Stimulated activated CD8-positive, alpha-beta memory T cell treated with anti-CD3 and anti-CD28 coated beads, Interleukin-15, amount 100 ng/mL, for 1 hour (primary cell): ENCODE measurements around the gene NGEF.

Experiments used
- DNase-seq: peaks from one replicate; pipeline ENCODE4 v3.0.0-alpha.2; 2020; ENCODE audit warnings: low read depth

Gene NGEF

DNA sequence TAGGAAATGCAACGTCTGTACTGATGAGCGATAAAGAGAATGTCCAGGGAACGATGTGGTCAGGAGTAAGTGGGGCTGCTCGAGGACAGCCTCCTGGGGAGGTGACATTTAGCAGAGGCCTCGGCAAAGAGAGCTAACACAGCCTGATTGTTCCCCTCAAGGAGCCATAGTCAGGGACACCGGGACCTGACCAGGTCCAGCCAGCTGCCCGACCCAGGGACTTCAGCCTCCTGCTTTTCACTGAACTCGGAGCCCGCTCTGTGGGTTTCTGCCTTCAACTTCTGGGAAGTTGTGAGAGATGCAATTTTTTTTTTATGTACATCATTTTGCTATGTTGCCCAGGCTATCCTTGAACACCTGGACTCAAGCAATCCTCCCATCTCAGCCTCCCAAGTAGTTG, 29.5 kb upstream of the NGEF start:
- DNase-seq = no peak

DNA sequence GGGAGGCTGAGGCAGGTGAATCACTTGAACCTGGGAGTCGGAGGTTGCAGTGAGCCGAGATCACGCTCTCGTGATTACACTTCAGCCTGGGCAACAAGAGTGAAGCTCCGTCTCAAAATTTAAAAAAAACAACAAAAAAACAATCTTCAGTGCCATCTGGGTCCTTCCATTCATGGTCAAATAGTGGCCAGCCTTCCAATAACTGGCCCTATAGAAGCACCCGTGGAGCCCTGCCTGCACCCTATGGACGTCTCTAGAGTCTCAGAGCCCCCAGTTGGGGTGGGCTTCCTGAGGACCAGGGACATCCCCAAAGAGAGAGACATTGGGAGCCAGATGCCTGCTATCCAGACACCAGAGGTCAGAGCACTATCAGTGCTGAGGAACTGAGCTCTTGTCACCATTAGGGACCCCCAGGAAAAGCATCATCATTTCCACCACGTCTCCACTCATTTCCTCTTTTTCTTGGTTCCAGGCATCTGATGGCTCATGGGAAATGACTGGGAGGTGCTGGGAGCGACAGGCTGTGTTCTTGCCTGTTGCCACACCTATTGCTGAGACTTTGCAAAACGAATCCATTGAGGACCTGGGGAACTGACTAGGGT, 28.8 kb upstream of the NGEF start:
- DNase-seq = no peak

DNA sequence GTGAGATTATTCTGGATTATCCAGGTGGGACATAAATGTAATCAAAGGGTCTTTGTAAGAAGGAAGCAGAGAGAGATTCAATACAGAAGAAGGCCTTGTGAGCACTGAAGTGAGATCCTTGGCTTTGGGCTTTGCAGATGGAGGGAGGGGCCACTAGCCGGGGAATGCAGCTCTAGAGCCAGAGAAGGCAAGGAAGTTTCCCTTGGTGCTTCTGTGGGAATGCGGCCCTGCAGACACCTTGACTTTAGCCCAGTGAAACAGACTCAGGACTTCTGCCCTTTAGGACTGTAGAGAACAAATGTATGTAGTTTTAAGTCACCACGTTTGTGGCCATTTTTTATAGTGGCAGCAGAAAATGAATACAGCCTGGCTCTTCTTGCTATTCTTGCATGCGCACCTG, 27.5 kb upstream of the NGEF start:
- DNase-seq = no peak

DNA sequence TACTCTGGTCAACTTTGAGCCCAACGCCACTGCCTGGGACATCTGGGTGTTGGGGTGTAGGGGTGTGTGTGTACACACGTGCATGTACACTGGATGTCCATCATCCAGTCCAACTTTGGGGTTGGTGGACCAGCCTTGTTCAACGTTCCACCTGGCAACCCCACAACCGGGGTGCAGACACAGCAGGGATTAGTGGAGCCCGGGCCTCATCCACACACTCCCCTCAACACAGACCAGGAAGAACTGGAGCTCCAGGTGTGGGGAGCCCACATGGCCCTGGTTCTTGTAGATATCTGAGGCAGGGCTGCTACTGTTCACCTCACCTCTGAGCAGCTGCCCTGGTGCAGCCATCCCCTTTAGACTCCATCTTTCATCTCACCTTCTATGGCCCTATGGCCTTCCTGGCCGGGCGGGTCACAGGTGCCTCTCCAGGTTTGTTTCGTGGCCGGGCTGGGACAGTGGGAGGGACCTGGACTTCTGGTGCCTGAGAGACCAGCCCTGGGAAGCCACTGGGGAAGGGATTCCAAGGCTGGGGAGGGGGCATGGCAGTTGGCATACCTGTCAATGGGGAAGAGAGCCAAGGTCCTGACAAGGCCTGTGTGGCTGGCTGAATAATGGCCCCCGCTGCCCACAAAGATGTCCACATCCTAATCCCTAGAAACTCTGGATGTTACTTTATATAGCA, 26.9 kb upstream of the NGEF start:
- DNase-seq = no peak

DNA sequence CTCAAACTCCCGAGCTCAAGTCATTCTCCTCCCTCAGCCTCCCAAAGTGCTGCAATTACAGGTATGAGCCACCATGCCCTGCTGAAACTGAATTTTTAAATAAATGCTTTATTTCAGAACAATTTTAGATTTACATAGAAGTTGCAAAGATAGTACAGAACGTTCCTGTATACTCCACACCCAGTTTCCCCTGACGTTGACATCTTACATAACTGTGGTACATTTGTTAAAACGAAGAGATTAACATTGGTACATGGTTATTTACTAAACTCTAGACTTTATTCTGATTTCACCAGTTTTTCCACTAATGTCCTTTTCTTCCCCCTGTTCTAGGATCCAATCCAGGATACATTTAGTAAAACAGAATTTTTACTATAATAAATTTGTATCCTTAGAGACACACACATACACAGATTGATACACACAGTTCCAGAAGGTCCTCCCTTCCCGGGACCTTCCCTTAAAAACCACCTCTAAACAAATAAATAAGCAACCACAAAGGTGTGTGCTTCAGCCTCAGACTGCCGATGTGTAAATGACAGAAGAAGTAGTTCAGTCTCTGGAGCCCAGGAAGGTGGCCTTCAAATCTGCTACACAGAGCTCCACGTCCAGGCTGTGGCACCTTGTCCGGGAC, 26.3 kb upstream of the NGEF start:
- DNase-seq = no peak

DNA sequence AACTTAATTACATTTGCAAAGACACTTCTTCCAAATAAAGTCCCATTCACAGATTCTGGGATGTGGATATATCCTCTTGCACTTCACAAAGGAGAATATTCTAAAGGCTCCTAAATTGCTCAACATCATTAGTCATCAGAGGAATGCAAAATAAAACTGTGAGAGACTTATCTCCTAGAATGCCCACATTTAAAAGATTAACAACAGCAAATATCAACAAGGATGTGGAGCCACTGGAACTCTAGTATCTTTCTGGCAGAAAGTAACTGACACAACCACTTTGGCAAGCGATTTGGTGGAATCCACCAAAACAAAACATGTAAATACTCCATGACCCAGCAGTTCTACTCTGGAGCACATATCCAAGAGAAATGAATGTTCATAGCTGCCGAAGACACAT, 24.0 kb upstream of the NGEF start:
- no peak for DNase-seq

DNA sequence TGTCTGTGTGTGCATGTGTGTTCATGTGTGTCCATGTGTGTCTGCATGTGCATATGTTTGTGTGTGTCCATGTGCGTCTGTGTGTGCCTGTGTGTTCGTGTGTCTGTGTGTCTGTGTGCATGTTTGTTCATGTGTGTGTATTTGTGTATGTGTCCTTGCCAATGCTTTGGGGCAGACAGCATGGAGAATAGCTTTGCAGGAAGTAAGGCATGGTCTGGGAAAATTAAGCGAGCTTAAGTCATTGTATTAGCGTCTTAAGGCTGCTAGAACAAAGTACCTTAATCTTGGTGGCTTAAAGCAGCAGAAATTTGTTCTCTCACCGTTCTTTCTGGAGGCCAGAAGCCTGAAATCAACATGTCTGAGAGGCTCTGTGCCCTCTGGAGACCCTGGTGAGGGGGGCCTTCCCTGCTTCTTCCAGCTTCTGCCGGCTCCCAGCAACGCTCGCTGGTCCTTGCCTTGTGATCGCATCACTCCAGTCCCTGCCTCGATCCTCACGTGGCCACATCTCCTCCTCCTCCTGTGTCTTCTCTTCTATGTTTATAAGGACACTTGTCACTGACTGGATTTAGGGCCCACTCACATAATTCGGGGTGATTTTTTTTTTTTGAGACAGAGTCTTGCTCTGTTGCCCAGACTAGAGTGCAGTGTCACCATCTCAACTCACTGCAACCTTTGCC, 23.2 kb upstream of the NGEF start:
- DNase-seq = no peak

DNA sequence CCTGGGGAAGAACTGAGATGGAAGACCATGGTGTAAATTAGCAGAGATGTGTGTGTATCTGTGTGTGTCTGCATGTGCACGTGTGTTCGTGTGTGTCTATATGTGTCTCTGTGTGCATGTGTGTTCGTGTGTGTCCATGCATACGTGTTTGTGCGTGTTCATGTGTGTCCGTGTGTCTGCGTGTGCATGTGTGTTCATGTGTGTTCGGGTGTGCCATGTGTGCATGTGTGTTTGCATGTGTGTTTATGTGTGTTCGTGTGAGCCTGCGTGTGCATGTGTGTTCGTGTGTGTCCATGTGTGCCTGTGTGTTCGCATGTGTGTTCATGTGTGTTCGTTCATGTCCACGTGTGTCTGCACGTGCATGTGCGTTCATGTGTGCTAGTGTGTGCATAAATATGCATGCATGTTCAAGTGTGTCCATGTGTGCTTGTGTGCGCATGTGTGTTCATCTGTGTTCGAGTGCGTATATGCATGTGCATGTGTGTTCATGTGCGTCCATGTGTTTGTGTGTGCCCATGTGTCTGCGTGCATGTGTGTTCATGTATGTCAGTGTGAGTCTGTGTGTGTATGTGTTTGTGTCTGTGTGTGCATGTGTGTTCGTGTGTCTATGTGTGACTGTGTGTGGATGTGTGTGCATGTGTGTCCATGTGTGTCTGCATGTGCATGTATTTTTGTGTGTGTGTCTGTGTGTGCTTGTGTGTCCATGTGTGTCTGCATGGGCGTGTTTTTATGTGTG, 22.5 kb upstream of the NGEF start:
- DNase-seq = no peak

DNA sequence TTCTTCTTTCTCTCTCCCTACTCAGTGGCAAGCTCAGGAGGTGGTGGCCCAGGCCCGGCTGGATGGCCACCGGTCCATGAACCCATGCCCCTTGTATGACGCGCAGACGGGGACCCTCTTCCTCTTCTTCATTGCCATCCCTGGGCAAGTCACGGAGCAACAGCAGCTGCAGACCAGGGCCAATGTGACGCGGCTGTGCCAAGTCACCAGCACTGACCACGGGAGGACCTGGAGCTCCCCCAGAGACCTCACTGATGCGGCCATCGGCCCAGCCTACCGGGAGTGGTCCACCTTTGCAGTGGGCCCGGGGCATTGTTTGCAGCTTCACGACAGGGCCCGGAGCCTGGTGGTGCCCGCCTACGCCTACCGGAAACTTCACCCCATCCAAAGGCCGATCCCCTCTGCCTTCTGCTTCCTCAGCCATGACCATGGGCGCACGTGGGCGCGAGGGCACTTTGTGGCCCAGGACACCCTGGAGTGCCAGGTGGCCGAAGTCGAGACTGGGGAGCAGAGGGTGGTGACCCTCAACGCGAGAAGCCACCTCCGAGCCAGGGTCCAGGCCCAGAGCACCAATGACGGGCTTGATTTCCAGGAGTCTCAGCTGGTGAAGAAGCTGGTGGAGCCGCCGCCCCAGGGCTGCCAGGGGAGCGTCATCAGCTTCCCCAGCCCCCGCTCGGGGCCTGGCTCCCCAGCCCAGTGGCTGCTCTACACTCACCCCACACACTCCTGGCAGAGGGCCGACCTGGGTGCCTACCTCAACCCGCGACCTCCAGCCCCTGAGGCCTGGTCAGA, 21.2 kb upstream of the NGEF start:
- DNase-seq = no peak

DNA sequence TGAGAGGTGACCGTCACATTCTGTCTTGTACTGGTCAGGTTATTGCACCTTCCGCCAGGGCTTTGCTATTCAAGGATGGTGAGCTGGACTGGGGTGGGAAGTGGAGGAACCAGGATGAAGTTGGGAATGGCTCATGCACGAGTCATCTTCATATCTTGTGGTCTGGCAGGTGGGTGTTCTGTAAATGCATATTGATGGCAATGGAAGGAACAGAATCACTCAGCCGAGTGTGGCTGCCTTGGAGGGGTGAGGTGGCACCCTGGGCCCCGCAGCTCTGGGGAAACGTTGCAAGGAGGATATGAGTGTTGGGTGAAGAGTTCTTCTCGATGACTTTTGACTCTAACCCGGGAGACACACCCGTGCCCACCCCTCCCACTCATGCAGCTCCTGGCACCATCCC, 20.6 kb upstream of the NGEF start:
- DNase-seq = no peak

DNA sequence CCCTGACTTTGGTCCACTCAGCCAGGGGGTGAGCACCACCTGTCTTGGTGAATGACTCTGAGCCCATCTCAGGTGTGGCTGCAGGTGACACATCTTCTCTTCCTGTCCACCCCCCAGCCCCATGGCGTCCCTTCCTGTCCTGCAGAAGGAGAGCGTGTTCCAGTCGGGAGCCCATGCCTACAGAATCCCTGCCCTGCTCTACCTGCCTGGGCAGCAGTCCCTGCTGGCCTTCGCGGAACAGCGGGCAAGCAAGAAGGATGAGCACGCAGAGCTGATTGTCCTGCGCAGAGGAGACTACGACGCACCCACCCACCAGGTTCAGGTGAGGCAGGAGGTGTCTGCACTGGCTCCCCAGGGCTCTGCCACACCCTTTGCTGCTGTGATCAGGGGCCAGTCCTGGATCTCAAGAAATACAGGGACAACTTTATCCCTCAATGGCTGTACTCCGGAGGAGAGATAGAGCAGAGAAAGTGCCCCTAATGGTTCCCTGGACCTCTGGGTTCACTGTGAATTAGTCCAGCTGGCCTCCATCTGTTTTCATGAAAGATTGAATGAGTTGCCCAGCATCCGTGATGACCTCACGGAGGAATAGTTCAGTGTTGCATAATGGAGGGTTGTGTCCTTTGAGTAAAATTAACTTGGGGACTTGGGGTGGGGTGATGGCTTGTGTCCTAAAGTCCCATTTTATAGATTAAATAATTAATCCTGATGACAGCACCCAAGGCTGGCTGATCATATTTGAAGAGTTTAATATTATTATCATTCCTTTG, 19.7 kb upstream of the NGEF start, which contains the start of gene NEU2:
NEU2 (plus strand) TSS at position 122 of the 770 bp plus-strand sequence; CDS start at position 122, 0 bp downstream.
- DNase-seq = no peak

DNA sequence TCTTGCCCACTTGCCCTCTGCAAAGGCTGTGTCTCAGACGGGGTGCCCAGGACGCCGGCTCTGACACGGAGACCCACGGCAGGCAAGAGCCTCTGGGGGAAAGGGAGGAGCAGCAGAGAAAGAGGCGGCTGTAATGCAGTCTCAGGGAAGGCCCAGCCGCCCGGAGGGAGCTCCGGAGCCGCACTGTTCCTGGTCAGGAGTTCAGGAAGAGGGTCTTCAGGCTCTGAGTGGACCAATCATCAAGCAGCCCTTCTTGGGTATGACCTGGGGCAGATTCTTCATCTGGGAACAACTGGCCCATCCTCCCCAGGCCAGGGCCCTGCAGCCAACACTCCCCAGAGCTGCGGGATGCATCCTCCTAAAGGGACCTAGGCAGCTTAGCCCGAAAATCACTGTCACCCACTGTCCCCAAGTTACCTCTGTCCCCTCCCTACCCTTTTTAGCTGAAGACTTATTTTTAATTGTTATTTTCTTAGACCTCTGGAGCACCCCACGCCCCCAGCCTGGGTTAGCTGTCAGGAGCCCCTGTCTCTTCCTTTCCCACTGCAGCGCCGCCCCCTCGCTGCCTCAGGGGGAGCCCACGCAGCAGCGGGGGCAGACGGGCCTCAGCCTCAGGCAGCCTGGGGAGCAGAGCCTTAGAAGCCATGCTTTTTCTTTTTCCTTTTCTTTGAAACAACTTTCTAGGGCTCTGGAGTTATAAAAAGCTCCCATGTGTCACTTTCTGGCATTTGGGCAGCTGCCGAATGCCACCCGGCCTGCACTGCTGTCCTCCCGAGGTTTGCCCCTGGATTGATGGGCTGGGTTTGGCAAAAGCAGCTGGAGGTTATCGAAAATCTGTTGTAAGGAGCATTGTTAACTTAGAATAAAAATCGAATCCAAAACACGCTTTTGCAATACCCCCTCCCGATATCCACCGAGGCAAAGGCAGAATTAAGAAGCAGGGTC, 18.8 kb upstream of the NGEF start:
- DNase-seq = no peak

DNA sequence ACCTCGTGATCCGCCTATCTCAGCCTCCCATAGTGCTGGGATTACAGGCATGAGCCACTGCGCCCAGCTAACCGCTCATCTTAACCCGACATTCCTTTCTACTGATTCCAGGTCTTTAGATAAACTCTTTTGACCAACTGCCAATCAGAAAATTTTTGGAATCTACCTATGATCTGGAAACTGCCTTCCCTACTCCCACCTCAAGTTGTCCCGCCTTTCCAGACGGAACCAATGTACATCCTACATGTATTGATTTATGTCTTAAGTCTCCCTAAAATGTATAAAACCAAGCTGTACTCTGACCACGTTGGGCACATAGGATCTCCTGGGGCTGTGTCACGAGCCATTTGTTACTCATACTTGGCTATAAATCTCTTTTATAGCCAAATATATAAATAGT, 16.3 kb upstream of the NGEF start:
- DNase-seq = no peak

DNA sequence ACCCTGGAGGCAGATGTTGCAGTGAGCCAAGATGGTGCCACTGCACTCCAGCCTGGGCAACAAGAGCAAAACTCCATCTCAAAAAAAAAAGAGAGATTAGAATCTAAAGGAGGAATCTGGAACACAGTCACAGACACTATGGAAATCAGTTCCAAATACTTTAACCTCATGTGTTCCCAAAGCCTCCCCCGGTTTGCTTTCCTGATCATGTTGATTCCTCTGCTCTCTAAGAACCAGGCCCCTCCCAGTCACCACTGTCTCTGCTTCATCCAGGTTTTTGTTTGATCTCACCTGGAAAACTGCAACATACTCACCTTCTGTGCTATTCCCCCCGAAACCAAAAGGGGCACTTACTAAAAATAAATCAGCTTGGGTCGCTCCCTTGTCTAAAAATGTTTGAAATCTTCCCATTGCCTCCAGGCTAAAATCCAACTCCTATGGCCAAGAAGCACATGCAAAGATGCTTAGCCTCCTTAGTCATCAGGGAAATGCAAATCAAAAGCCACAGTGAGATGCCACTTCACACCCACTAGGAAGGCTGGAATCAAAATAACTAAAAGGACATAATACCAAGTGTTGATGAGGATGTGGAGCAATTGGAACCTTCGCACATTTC, 13.2 kb upstream of the NGEF start:
- no peak for DNase-seq

DNA sequence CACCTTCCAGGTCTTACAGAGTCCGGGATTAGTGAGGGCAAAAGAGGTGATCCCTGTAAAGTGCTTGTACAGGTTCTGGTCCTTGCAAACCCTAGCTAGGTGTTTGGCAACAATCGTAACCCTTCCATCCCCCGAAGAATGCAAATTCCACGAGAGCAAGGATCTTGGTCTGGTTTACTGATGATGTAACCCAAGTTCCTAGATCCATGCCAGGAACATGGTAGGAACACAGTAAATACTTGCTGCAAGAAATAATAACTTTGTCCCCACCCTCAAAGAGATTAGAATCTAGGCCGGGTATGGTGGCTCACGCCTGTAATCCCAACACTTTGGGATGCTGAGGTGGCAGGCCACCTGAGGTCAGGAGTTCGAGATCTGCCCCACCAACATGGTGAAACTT, 12.7 kb upstream of the NGEF start:
- DNase-seq = no peak

DNA sequence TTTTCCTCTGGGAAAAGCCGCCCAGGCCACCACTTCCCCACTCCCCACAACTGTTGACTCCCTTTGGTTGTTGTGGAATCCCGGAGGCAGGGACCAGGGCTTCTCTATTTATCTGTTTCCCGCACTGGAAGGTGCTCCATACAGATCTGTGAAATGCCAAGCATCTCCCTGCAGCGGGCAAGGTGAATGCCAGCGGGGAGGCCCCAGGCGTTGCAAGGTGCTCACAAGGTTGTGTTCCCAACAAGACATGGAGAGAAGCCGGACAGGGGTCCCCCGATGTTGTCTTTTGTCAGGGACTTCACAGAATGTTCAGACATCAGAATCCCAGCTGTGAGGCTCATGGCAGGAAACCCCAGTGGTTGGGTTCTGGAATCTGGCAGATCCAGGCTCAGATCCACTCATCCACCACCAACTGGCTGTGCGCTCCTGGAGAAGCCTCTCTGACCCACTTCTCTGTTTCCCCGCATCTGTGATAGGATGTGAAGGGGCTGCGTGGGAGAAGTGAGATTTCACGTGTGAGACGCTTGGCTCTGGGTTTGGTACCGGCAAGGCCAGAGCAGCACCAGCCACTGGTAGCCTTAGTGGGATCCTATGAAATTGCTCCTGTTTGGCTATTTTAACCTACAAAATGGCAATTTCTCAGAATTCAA, 10.8 kb upstream of the NGEF start:
- no peak for DNase-seq

DNA sequence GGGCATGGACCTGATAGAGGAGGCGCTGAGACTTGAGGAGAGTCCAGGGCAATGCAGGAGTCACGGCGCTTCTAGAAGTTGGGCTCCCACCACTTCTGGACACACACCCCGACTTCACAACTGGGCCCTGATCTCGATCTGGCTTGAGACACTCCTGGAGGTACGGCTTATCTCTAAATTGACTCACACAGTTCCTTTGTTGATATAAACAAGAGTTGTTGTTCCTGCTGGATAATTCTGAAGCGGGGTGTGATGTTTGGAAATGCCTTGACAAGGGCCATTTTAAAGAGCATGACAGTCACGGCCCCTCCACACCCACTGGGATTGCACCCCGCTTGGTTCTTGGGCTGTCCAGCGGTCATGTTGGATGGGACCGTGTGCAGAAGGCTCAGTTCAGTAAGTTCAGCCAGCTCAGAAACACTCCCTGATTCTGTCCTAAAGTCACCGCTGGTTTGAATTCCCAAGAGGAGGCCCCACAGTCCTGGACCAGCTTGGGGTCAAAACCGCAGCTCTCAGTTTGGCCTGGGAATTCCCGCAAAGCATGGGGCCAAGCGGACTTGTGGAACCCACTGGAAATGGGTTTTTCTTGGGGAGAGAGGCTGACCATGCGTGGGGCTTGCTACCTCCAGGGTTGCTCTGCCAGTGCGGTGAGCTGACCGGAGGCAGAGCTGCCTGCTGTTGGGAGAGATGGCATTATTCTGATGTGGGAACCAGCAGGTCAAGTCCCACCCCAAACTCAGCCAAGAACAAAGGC, 10.1 kb upstream of the NGEF start:
- DNase-seq = no peak

DNA sequence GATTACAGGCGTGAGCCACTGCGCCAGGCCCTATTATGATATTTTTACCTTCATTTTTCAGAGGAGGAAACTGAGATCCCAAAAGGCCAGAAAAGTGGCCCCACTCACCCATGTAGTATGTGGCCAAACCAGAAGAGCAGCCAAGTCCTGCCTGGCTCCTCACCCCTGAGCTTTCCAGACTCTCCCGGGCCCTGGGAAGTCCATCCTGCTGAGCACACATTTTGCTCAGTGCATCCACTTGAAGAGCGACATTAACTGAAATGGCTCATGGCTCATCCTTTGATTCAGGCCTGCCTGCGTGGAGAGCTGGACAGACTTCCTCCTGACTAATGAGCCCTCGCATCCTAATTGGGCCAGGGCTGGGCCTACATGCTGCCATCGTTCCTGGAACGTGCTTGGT, 9.5 kb upstream of the NGEF start:
- DNase-seq = no peak
